HCT116 (cell line): Measurements from ENCODE around the gene CDH26. TPM values are rescaled to one million over a fixed set of nuclear protein-coding genes. Genes with fewer than 3 reads are reported as not detected.

Source experiments
- ATAC-seq: fragments of 200-7000 bp; cut with Tn5 transposase; 2 replicates; pipeline ENCODE4 v1.9.1; 2020; ENCODE audit warnings: mild to moderate bottlenecking, moderate library complexity
- BruUV-seq: library from RNA; stranded (reverse); fragments of 400-500 nt; replicated peaks from 2 replicates; lab custom pipeline; 2021; lab: Mats Ljungman, UMichigan
- CTCF ChIA-PET: fragments of 300-600 bp; sonication (Branson Sonifier 250); formaldehyde crosslinking; loops from one replicate; lab custom pipeline; 2021; ENCODE audit warnings: antibody characterized with exemption; lab: Charles Lee
- POLR2A ChIA-PET: fragments of 300-600, 350-600 bp; sonication (Branson Sonifier 250); formaldehyde crosslinking; loops from one replicate; lab custom pipeline; 2021; ENCODE audit warnings: antibody characterized with exemption; lab: Charles Lee
- RAD21 ChIA-PET, 2 experiments: fragments of 300-600 bp; sonication (Branson Sonifier 250); formaldehyde crosslinking; loops; one replicate each; lab custom pipeline; 2023; ENCODE audit warnings: low total read pairs in 2 of 2; ENCODE audit not compliant: uncharacterized antibody in 2 of 2, unreplicated experiment in 2 of 2, low non-redundant PET in 1 of 2; lab: Charles Lee
- DNase-seq: peaks from one replicate; pipeline ENCODE4 v3.0.0-alpha.2; 2010; ENCODE audit warnings: low read depth, low spot score
- H2AFZ ChIP-seq: fragments of 200-600 bp; shearing (Covaris generic), sonication (generic); 2 replicates; pipeline ENCODE4 v1.6.1; 2017; ENCODE audit warnings: low read depth, mixed run types, mixed read lengths, antibody characterized with exemption, low read length; ENCODE audit not compliant: poor library complexity, severe bottlenecking
- H3K27ac ChIP-seq: 2 replicates; pipeline ENCODE4 v1.5.1; 2012; ENCODE audit warnings: low read depth, low read length
- H3K27me3 ChIP-seq: fragments of 200-600 bp; sonication (generic); 2 replicates; pipeline ENCODE4 v1.6.1; 2016; ENCODE audit warnings: mixed run types, low read length, mixed read lengths; ENCODE audit not compliant: insufficient read depth
- H3K36me3 ChIP-seq, 2 experiments: fragments of 200-500 bp in 1 of 2; fragments of 200-600 bp in 1 of 2; sonication (Bioruptor generic) in 1 of 2; sonication (generic) in 1 of 2; 2 replicates each; pipeline versions ENCODE4 v1.5.1 to v1.6.1; 2014 to 2016; ENCODE audit warnings: low read length in 2 of 2, inconsistent platforms in 1 of 2, mixed read lengths in 1 of 2, mixed run types in 1 of 2; ENCODE audit not compliant: insufficient read depth in 2 of 2, control insufficient read depth in 1 of 2
- H3K4me1 ChIP-seq, 2 experiments: fragments of 200-600 bp in 1 of 2; sonication (generic) in 1 of 2; 2 replicates each; pipeline versions ENCODE4 v1.5.1 to v1.6.1; 2012 to 2017; ENCODE audit warnings: low read length in 2 of 2, inconsistent platforms in 1 of 2, mild to moderate bottlenecking in 1 of 2, mixed read lengths in 1 of 2, mixed run types in 1 of 2, moderate library complexity in 1 of 2; ENCODE audit not compliant: insufficient read depth in 2 of 2, control insufficient read depth in 1 of 2
- H3K4me2 ChIP-seq: fragments of 200-600 bp; sonication (generic); 2 replicates; pipeline ENCODE4 v1.6.1; 2017; ENCODE audit warnings: mixed run types, low read length, mixed read lengths
- H3K4me3 ChIP-seq, 2 experiments: fragments of 200-600 bp in 1 of 2; sonication (generic) in 1 of 2; replicated peaks in 1 of 2; 2 replicates each; pipeline ENCODE4 v1.5.1; 2011 to 2016; ENCODE audit warnings: low read length in 2 of 2, control low read depth in 1 of 2, low read depth in 1 of 2, mild to moderate bottlenecking in 1 of 2, mixed read lengths in 1 of 2, mixed run types in 1 of 2
- H3K79me2 ChIP-seq: fragments of 200-600 bp; sonication (generic); 2 replicates; pipeline ENCODE4 v1.6.1; 2017; ENCODE audit warnings: mild to moderate bottlenecking, mixed run types, low read length, moderate library complexity, mixed read lengths; ENCODE audit not compliant: insufficient read depth
- H3K9ac ChIP-seq: fragments of 200-600 bp; sonication (generic); 2 replicates; pipeline ENCODE4 v1.6.1; 2016; ENCODE audit warnings: low read length, mixed read lengths
- H3K9me2 ChIP-seq: fragments of 200-600 bp; sonication (generic), shearing (Covaris generic); 2 replicates; pipeline ENCODE4 v1.6.1; 2017; ENCODE audit warnings: mixed run types, mild to moderate bottlenecking, moderate library complexity; ENCODE audit not compliant: insufficient read depth
- H3K9me3 ChIP-seq, 2 experiments: fragments of 200-500 bp in 1 of 2; fragments of 200-600 bp in 1 of 2; sonication (Bioruptor generic) in 1 of 2; sonication (generic) in 1 of 2; 2 replicates each; pipeline ENCODE4 v1.6.1; 2014 to 2017; ENCODE audit warnings: low read length in 2 of 2, mixed read lengths in 2 of 2, inconsistent platforms in 1 of 2, low read depth in 1 of 2, mild to moderate bottlenecking in 1 of 2, mixed run types in 1 of 2, moderate library complexity in 1 of 2; ENCODE audit not compliant: control insufficient read depth in 1 of 2, insufficient read depth in 1 of 2
- H4K20me1 ChIP-seq: fragments of 200-600 bp; sonication (generic), shearing (Covaris generic); 2 replicates; pipeline ENCODE4 v1.6.1; 2017; ENCODE audit warnings: mixed run types, mild to moderate bottlenecking, moderate library complexity; ENCODE audit not compliant: insufficient read depth
- CBX3 ChIP-seq: IDR thresholded peaks from 2 replicates; pipeline ENCODE4 v1.6.1; 2012; ENCODE audit warnings: low read depth
- CTCF ChIP-seq, 3 experiments: fragments of 200-600 bp in 1 of 3; sonication (generic) in 1 of 3; IDR thresholded peaks in 2 of 3; conservative IDR thresholded peaks in 1 of 3; 2 replicates each; pipeline ENCODE4 v1.5.1; 2012 to 2017; ENCODE audit warnings: low read depth in 2 of 3, low read length in 2 of 3, antibody characterized with exemption in 1 of 3, borderline replicate concordance in 1 of 3, control low read depth in 1 of 3, mild to moderate bottlenecking in 1 of 3, mixed read lengths in 1 of 3, mixed run types in 1 of 3, moderate library complexity in 1 of 3; ENCODE audit not compliant: insufficient read depth in 1 of 3
- ELF1 ChIP-seq: IDR thresholded peaks from 2 replicates; pipeline ENCODE4 v1.6.1; 2012; ENCODE audit warnings: low read depth, borderline replicate concordance
- EZH2 ChIP-seq: fragments of 200-600 bp; sonication (generic); IDR thresholded peaks from 2 replicates; pipeline ENCODE4 v1.6.1; 2017; ENCODE audit warnings: antibody characterized with exemption, mixed run types
- FOSL1 ChIP-seq: IDR thresholded peaks from 2 replicates; pipeline ENCODE4 v1.6.1; 2012; ENCODE audit warnings: low read depth
- JUND ChIP-seq: IDR thresholded peaks from 2 replicates; pipeline ENCODE4 v1.6.1; 2012
- RAD21 ChIP-seq: IDR thresholded peaks from 2 replicates; pipeline ENCODE4 v1.6.1; 2012; ENCODE audit warnings: low read depth, mild to moderate bottlenecking
- SIN3A ChIP-seq: IDR thresholded peaks from 2 replicates; pipeline ENCODE4 v1.6.1; 2012; ENCODE audit warnings: low read depth
- SP1 ChIP-seq: IDR thresholded peaks from 2 replicates; pipeline ENCODE4 v1.6.1; 2012; ENCODE audit warnings: low read depth
- YY1 ChIP-seq: IDR thresholded peaks from 2 replicates; pipeline ENCODE4 v1.6.1; 2011; ENCODE audit warnings: low read length, low read depth, moderate library complexity, mild to moderate bottlenecking; ENCODE audit not compliant: insufficient replicate concordance; ENCODE audit errors: extremely low read depth
- ZBTB33 ChIP-seq: IDR thresholded peaks from 2 replicates; pipeline ENCODE4 v1.6.1; 2011; ENCODE audit warnings: mild to moderate bottlenecking, low read length, moderate library complexity; ENCODE audit not compliant: insufficient replicate concordance; ENCODE audit errors: extremely low read depth
- ZFX ChIP-seq: fragments of 450-650 bp; IDR thresholded peaks from 2 replicates; pipeline ENCODE4 v1.6.1; 2017
- intact Hi-C: fragments of 100-400 bp; cut with micrococcal nuclease; formaldehyde crosslinking; loops from 2 replicates; pipeline ENCODE4 v1.10.0; 2022
- total RNA-seq: library from RNA; stranded (reverse); gene quantifications from one replicate; pipeline ENCODE4 v1.2.1, GENCODE V29; 2021; ENCODE audit not compliant: unreplicated experiment
- TF ChIP-seq, protein P1 (sequence below): IDR thresholded peaks from 2 replicates; pipeline ENCODE4 v1.6.1; 2012
- TF ChIP-seq, protein P2 (sequence below): IDR thresholded peaks from 2 replicates; pipeline ENCODE4 v1.6.1; 2012

The CDH26 gene
- total RNA-seq, 1 experiment from 2014 or later: 0.34 TPM

DNA sequence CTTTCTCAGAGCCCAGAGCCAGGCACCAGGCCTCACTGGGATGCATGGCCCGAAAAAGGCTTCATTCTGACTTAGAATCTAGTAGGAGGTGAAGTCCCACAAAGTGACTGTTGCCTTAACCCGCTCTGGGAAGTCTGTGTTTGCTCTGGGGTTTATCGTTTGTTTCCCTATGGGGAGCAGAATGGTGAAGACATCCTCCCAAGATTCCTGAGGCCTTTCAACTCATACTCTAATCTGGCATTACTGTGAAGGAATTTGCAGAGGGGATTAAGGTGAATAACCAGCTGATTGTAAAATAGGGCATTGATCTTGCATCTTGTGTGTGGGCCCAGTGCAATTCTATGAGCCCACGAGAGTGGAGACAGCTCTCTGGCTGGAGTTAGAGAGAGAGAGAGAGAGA is 67.8 kb downstream of the CDH26 start:
- intact Hi-C loops: no loop called here
- no peak overlapping the region for H2AFZ ChIP-seq
- POLR2A ChIA-PET: no interaction called here
- H3K4me1 ChIP-seq: no peaks in the 10 kb centered on the region
- no peak overlapping the region for H3K9ac ChIP-seq
- H3K36me3 ChIP-seq: no peaks in the 10 kb centered on the region
- no peaks in the 10 kb centered on the region for H3K9me2 ChIP-seq
- no TSS peak for BruUV-seq
- ATAC-seq: no peak
- CTCF ChIA-PET: no interaction called here
- H4K20me1 ChIP-seq: no peaks in the 10 kb centered on the region
- RAD21 ChIA-PET: no interaction called here
- H3K4me3 ChIP-seq: no peak overlapping the region
- no peak overlapping the region for H3K27ac ChIP-seq
- DNase-seq: no peak
- no peak for TF ChIP-seq JUND
- TF ChIP-seq RAD21: no peak
- no peak for TF ChIP-seq FOSL1
- TF ChIP-seq EZH2: no peak
- no peak for TF ChIP-seq YY1
- no peak for TF ChIP-seq ELF1
- TF ChIP-seq SP1: no peak
- TF ChIP-seq SIN3A: no peak
- TF ChIP-seq, protein P1, sequence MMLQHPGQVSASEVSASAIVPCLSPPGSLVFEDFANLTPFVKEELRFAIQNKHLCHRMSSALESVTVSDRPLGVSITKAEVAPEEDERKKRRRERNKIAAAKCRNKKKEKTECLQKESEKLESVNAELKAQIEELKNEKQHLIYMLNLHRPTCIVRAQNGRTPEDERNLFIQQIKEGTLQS: no peak
- no peak for TF ChIP-seq CBX3
- TF ChIP-seq, protein P2, sequence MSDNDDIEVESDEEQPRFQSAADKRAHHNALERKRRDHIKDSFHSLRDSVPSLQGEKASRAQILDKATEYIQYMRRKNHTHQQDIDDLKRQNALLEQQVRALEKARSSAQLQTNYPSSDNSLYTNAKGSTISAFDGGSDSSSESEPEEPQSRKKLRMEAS: no peak
- no peak for TF ChIP-seq ZFX
- TF ChIP-seq CTCF (IDR thresholded peaks at IDR 0.05 in 2 of 3, conservative IDR thresholded peaks at IDR 0.05 in 1 of 3; ENCODE audit: borderline replicate concordance in 1 of 3, insufficient read depth in 1 of 3, low read depth in 2 of 3, low read length in 2 of 3): no peak
- TF ChIP-seq ZBTB33: no peak
- H3K27me3 ChIP-seq: 0 out of 2 replicates have a peak, but pooled peaks cover 4% of the 10 kb centered on the region
- H3K79me2 ChIP-seq: no peaks in the 10 kb centered on the region
- H3K4me2 ChIP-seq: no peak overlapping the region
- H3K9me3 ChIP-seq: no peaks in the 10 kb centered on the region
